HCT116 (cell line): ENCODE results near the gene TSTD2. TPM values are rescaled to one million over a fixed set of nuclear protein-coding genes. Genes with fewer than 3 reads are reported as not detected.

Experiments
- ATAC-seq: fragments of 200-7000 bp; cut with Tn5 transposase; 2 replicates; pipeline ENCODE4 v1.9.1; 2020; ENCODE audit warnings: mild to moderate bottlenecking, moderate library complexity
- BruUV-seq: library from RNA; stranded (reverse); fragments of 400-500 nt; replicated peaks from 2 replicates; lab custom pipeline; 2021; lab: Mats Ljungman, UMichigan
- CTCF ChIA-PET: fragments of 300-600 bp; sonication (Branson Sonifier 250); formaldehyde crosslinking; loops from one replicate; lab custom pipeline; 2021; ENCODE audit warnings: antibody characterized with exemption; lab: Charles Lee
- POLR2A ChIA-PET: fragments of 300-600, 350-600 bp; sonication (Branson Sonifier 250); formaldehyde crosslinking; loops from one replicate; lab custom pipeline; 2021; ENCODE audit warnings: antibody characterized with exemption; lab: Charles Lee
- RAD21 ChIA-PET, 2 experiments: fragments of 300-600 bp; sonication (Branson Sonifier 250); formaldehyde crosslinking; loops; one replicate each; lab custom pipeline; 2023; ENCODE audit warnings: low total read pairs in 2 of 2; ENCODE audit not compliant: uncharacterized antibody in 2 of 2, unreplicated experiment in 2 of 2, low non-redundant PET in 1 of 2; lab: Charles Lee
- DNase-seq: peaks from one replicate; pipeline ENCODE4 v3.0.0-alpha.2; 2010; ENCODE audit warnings: low read depth, low spot score
- H2AFZ ChIP-seq: fragments of 200-600 bp; shearing (Covaris generic), sonication (generic); 2 replicates; pipeline ENCODE4 v1.6.1; 2017; ENCODE audit warnings: low read depth, mixed run types, mixed read lengths, antibody characterized with exemption, low read length; ENCODE audit not compliant: poor library complexity, severe bottlenecking
- H3K27ac ChIP-seq: 2 replicates; pipeline ENCODE4 v1.5.1; 2012; ENCODE audit warnings: low read depth, low read length
- H3K27me3 ChIP-seq: fragments of 200-600 bp; sonication (generic); 2 replicates; pipeline ENCODE4 v1.6.1; 2016; ENCODE audit warnings: mixed run types, low read length, mixed read lengths; ENCODE audit not compliant: insufficient read depth
- H3K36me3 ChIP-seq, 2 experiments: fragments of 200-500 bp in 1 of 2; fragments of 200-600 bp in 1 of 2; sonication (Bioruptor generic) in 1 of 2; sonication (generic) in 1 of 2; 2 replicates each; pipeline versions ENCODE4 v1.5.1 to v1.6.1; 2014 to 2016; ENCODE audit warnings: low read length in 2 of 2, inconsistent platforms in 1 of 2, mixed read lengths in 1 of 2, mixed run types in 1 of 2; ENCODE audit not compliant: insufficient read depth in 2 of 2, control insufficient read depth in 1 of 2
- H3K4me1 ChIP-seq, 2 experiments: fragments of 200-600 bp in 1 of 2; sonication (generic) in 1 of 2; 2 replicates each; pipeline versions ENCODE4 v1.5.1 to v1.6.1; 2012 to 2017; ENCODE audit warnings: low read length in 2 of 2, inconsistent platforms in 1 of 2, mild to moderate bottlenecking in 1 of 2, mixed read lengths in 1 of 2, mixed run types in 1 of 2, moderate library complexity in 1 of 2; ENCODE audit not compliant: insufficient read depth in 2 of 2, control insufficient read depth in 1 of 2
- H3K4me2 ChIP-seq: fragments of 200-600 bp; sonication (generic); 2 replicates; pipeline ENCODE4 v1.6.1; 2017; ENCODE audit warnings: mixed run types, low read length, mixed read lengths
- H3K4me3 ChIP-seq, 2 experiments: fragments of 200-600 bp in 1 of 2; sonication (generic) in 1 of 2; replicated peaks in 1 of 2; 2 replicates each; pipeline ENCODE4 v1.5.1; 2011 to 2016; ENCODE audit warnings: low read length in 2 of 2, control low read depth in 1 of 2, low read depth in 1 of 2, mild to moderate bottlenecking in 1 of 2, mixed read lengths in 1 of 2, mixed run types in 1 of 2
- H3K79me2 ChIP-seq: fragments of 200-600 bp; sonication (generic); 2 replicates; pipeline ENCODE4 v1.6.1; 2017; ENCODE audit warnings: mild to moderate bottlenecking, mixed run types, low read length, moderate library complexity, mixed read lengths; ENCODE audit not compliant: insufficient read depth
- H3K9ac ChIP-seq: fragments of 200-600 bp; sonication (generic); 2 replicates; pipeline ENCODE4 v1.6.1; 2016; ENCODE audit warnings: low read length, mixed read lengths
- H3K9me2 ChIP-seq: fragments of 200-600 bp; sonication (generic), shearing (Covaris generic); 2 replicates; pipeline ENCODE4 v1.6.1; 2017; ENCODE audit warnings: mixed run types, mild to moderate bottlenecking, moderate library complexity; ENCODE audit not compliant: insufficient read depth
- H3K9me3 ChIP-seq, 2 experiments: fragments of 200-500 bp in 1 of 2; fragments of 200-600 bp in 1 of 2; sonication (Bioruptor generic) in 1 of 2; sonication (generic) in 1 of 2; 2 replicates each; pipeline ENCODE4 v1.6.1; 2014 to 2017; ENCODE audit warnings: low read length in 2 of 2, mixed read lengths in 2 of 2, inconsistent platforms in 1 of 2, low read depth in 1 of 2, mild to moderate bottlenecking in 1 of 2, mixed run types in 1 of 2, moderate library complexity in 1 of 2; ENCODE audit not compliant: control insufficient read depth in 1 of 2, insufficient read depth in 1 of 2
- H4K20me1 ChIP-seq: fragments of 200-600 bp; sonication (generic), shearing (Covaris generic); 2 replicates; pipeline ENCODE4 v1.6.1; 2017; ENCODE audit warnings: mixed run types, mild to moderate bottlenecking, moderate library complexity; ENCODE audit not compliant: insufficient read depth
- ATF3 ChIP-seq: IDR thresholded peaks from 2 replicates; pipeline ENCODE4 v1.6.1; 2012
- EGR1 ChIP-seq: IDR thresholded peaks from 2 replicates; pipeline ENCODE4 v1.6.1; 2012; ENCODE audit warnings: low read depth
- ELF1 ChIP-seq: IDR thresholded peaks from 2 replicates; pipeline ENCODE4 v1.6.1; 2012; ENCODE audit warnings: low read depth, borderline replicate concordance
- EZH2phosphoT487 ChIP-seq: fragments of 200-600 bp; IDR thresholded peaks from 2 replicates; pipeline ENCODE4 v1.6.1; 2018; ENCODE audit warnings: antibody characterized with exemption, borderline replicate concordance
- FOSL1 ChIP-seq: IDR thresholded peaks from 2 replicates; pipeline ENCODE4 v1.6.1; 2012; ENCODE audit warnings: low read depth
- JUND ChIP-seq: IDR thresholded peaks from 2 replicates; pipeline ENCODE4 v1.6.1; 2012
- POLR2A ChIP-seq: IDR thresholded peaks from 2 replicates; pipeline ENCODE4 v1.7.0; 2011; ENCODE audit warnings: borderline replicate concordance; ENCODE audit not compliant: insufficient read depth, insufficient read length; ENCODE audit errors: extremely low read depth
- POLR2AphosphoS5 ChIP-seq: IDR thresholded peaks from 2 replicates; pipeline ENCODE4 v1.6.1; 2011; ENCODE audit warnings: mild to moderate bottlenecking, low read depth, low read length, moderate library complexity
- RAD21 ChIP-seq: IDR thresholded peaks from 2 replicates; pipeline ENCODE4 v1.6.1; 2012; ENCODE audit warnings: low read depth, mild to moderate bottlenecking
- REST ChIP-seq: IDR thresholded peaks from 2 replicates; pipeline ENCODE4 v1.6.1; 2012; ENCODE audit warnings: low read depth
- SRF ChIP-seq: IDR thresholded peaks from 2 replicates; pipeline ENCODE4 v1.6.1; 2012; ENCODE audit warnings: low read depth
- TCF7L2 ChIP-seq: IDR thresholded peaks from 2 replicates; pipeline ENCODE4 v1.7.0; 2011; ENCODE audit warnings: borderline replicate concordance, inconsistent platforms; ENCODE audit not compliant: insufficient read depth, insufficient read length; ENCODE audit errors: extremely low read depth
- ZBTB33 ChIP-seq: IDR thresholded peaks from 2 replicates; pipeline ENCODE4 v1.6.1; 2011; ENCODE audit warnings: mild to moderate bottlenecking, low read length, moderate library complexity; ENCODE audit not compliant: insufficient replicate concordance; ENCODE audit errors: extremely low read depth
- ZFX ChIP-seq: fragments of 450-650 bp; IDR thresholded peaks from 2 replicates; pipeline ENCODE4 v1.6.1; 2017
- intact Hi-C: fragments of 100-400 bp; cut with micrococcal nuclease; formaldehyde crosslinking; loops from 2 replicates; pipeline ENCODE4 v1.10.0; 2022
- total RNA-seq: library from RNA; stranded (reverse); gene quantifications from one replicate; pipeline ENCODE4 v1.2.1, GENCODE V29; 2021; ENCODE audit not compliant: unreplicated experiment

Gene TSTD2
- total RNA-seq, 1 experiment from 2014 or later = 16.0 TPM

GRCh38 chr9:97601228-97601898 lies 31.8 kb downstream of the TSTD2 start:
- Histone ChIP-seq H4K20me1 (no peaks in the 10 kb centered on the region), H3K36me3 (peaks cover 7 to 23% of the 10 kb centered on the region in 2 experiments; a peak in 3 of 4 replicates), H3K79me2 (no peaks in the 10 kb centered on the region), H3K4me1 (peaks cover 0 to 3% of the 10 kb centered on the region in 2 experiments; a peak in 1 of 4 replicates), H3K27me3 (no peaks in the 10 kb centered on the region), H3K9me2 (no peaks in the 10 kb centered on the region), H3K9me3 (no peaks in the 10 kb centered on the region), H3K27ac (no peak overlapping the region), H2AFZ (no peak overlapping the region), H3K4me2 (no peak overlapping the region), H3K4me3 (no peak overlapping the region), H3K9ac (no peak overlapping the region)
- intact Hi-C loops = no loop called here
- CTCF ChIA-PET = no interaction called here
- POLR2A ChIA-PET = no interaction called here
- TF ChIP-seq FOSL1 (no peak), ELF1 (no peak), POLR2AphosphoS5 (no peak), JUND (no peak), EGR1 (no peak), ATF3 (no peak), TCF7L2 (no peak), ZFX (no peak), SRF (no peak), ZBTB33 (no peak), EZH2phosphoT487 (no peak), REST (no peak), POLR2A (no peak), RAD21 (no peak)
- BruUV-seq = no TSS peak
- DNase-seq = no peak
- RAD21 ChIA-PET = no interaction called here
- ATAC-seq = no peak
